Measurements from ENCODE around the gene PLCB1.

PLCB1 gene

DNA sequence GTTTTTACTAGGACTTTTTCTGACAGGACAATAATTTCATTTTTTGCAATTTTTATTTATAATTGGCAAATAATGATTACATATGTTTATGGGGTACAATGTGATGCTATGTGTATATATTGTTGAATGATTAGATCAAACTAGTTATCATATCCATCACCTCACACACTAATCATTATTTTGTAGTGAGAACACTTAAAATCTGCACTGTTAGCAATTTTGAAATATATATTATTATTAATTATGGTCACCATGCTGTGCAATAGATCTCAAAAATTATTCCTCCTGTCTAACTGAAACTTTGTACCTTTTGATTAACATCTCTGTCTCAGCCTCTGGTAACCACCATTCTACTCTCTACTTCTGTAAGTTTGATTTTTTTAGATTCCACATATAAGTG is 378.7 kb downstream of the PLCB1 start:
- H3K36me3 Mint-ChIP-seq: no peaks in the 10 kb centered on the region
- peaks cover 12% of the 10 kb centered on the region for H3K9me3 Mint-ChIP-seq
- H3K27ac Mint-ChIP-seq: no peak overlapping the region
- H3K4me1 Mint-ChIP-seq: no peaks in the 10 kb centered on the region
- no peaks in the 10 kb centered on the region for H3K27me3 Mint-ChIP-seq
- H3K4me3 Mint-ChIP-seq: no peak overlapping the region

DNA sequence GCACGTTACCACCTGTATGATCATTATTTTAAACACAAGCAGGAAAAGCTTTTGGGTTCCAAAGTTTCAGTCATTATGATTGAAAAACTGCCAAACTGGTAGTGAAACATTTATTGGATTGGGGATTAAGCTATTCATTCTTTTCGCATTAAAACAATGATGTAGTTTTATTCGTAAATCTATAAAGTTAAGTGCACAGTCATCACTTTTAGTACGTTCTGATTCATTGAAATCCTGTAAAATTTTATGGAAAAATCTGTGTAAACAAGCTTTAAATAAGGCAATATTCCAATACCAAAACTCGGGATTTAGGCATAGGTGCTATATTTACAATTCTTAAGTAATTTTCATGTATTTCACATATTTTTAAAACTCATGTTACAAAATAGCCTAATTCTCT is 379.9 kb downstream of the PLCB1 start:
- no peaks in the 10 kb centered on the region for H3K36me3 Mint-ChIP-seq
- no peaks in the 10 kb centered on the region for H3K4me1 Mint-ChIP-seq
- no peak overlapping the region for H3K27ac Mint-ChIP-seq
- peaks cover 9% of the 10 kb centered on the region for H3K9me3 Mint-ChIP-seq
- no peak overlapping the region for H3K4me3 Mint-ChIP-seq
- H3K27me3 Mint-ChIP-seq: no peaks in the 10 kb centered on the region

DNA sequence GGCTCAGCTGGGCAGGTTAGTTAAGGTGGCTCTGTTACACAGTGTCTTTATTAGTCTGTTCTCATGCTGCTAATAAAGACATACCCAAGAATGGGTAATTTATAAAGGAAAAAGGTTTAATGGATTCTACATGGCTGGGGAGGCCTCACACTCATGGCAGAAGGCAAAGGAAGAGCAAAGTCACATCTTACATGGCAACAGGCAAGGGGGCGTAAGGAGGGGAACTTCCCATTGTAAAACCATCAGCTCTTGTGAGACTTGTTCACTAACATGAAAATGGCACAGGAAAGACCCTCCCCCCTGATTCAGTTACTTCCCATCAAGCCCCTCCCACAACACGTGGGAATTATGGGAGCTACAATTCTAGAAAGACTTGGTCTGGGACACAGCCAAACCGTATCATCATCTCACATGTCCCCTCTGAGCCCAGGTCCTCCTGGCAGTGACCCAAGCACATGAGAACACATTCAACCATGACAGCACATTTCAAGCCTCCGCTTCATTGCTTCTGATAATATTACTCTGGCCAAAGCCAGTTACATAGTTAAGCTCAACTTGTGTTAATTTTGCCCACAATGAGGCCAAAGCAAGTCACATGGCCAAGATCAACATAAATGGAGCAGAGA is 383.9 kb downstream of the PLCB1 start:
- Mint-ChIP-seq H3K27ac (no peak overlapping the region), H3K4me3 (no peak overlapping the region), H3K9me3 (peaks cover 4% of the 10 kb centered on the region), H3K4me1 (no peaks in the 10 kb centered on the region), H3K27me3 (no peaks in the 10 kb centered on the region), H3K36me3 (no peaks in the 10 kb centered on the region)

DNA sequence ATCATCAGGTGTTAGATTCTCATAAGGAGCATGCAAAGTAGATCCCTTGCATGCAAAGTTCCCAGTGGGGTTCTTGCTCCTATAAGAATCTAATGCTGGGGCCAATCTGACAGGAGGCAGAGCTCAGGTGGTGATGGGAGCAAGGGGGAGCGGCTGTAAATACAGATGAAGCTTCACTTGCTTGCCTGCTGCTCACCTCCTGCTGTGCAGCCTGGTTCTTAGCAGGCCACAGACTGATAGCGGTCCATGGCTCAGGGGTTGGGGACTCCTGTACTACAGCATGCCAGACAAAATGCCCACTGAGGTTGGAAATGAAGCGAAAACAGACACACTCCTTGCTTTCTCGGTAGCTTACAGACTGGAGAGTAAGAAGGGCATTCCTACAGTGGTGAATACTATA is 386.8 kb downstream of the PLCB1 start:
- H3K9me3 Mint-ChIP-seq: peaks cover 4% of the 10 kb centered on the region
- no peak overlapping the region for H3K4me3 Mint-ChIP-seq
- H3K36me3 Mint-ChIP-seq: no peaks in the 10 kb centered on the region
- H3K27me3 Mint-ChIP-seq: no peaks in the 10 kb centered on the region
- H3K27ac Mint-ChIP-seq: no peak overlapping the region
- no peaks in the 10 kb centered on the region for H3K4me1 Mint-ChIP-seq

DNA sequence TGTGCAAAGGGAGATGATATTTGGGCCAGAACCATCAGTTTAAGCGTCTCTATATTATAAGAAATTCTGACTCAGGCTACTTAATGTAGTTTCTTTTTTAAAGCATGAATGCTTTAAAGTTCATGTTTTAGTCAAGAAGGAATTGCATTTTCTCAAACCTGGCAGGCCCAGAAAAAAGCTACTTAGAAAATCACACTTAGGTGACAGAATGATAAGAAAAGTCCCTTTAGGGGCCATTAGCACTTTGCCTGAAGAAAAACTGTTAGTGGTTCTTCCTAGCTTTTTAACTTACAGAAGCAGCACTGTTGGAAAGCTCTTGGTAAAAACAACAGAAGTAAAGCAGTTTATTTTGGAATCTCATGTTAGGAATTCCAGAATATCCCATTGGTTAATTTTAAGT is 387.8 kb downstream of the PLCB1 start:
- no peaks in the 10 kb centered on the region for H3K36me3 Mint-ChIP-seq
- H3K27me3 Mint-ChIP-seq: no peaks in the 10 kb centered on the region
- no peaks in the 10 kb centered on the region for H3K4me1 Mint-ChIP-seq
- peaks cover 4% of the 10 kb centered on the region for H3K9me3 Mint-ChIP-seq
- no peak overlapping the region for H3K4me3 Mint-ChIP-seq
- no peak overlapping the region for H3K27ac Mint-ChIP-seq

DNA sequence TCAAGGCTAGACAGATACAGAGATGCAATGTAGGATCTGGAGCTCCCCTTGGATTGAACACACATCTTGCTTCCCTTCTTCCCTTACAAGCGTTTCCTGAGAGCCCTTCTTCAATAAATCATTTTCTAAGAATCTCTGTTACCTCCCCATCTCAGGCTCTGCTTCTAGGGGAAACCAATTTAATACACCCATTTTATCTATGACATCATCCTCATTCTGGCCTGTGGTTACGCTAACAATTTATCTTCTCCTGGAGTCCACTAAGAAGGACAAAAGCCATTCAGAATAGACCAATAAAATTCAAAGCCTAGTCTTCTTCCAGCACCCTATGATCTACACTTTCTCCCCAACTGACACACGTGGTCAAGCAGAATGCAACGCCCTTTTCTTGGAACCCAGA is 390.1 kb downstream of the PLCB1 start:
- H3K27ac Mint-ChIP-seq: no peak overlapping the region
- H3K36me3 Mint-ChIP-seq: no peaks in the 10 kb centered on the region

DNA sequence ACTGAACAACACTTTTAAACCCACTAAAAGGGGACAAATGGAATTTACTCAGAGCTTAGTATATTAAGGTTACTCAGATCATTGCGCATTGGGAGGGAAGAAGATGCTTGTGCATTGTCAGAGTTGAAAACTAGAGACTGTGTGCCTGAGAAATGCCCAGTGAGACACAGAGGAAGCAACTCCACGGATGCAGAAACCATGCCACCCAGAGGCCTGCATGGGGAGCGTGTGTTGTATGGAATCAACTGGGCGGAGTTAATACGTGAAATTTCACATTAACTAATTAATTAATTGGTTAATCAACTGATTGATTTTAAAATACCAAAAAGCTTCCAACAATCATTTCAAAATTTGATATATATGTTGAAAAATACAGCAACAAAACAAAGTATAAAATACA is 391.6 kb downstream of the PLCB1 start:
- Mint-ChIP-seq H3K4me3 (no peak overlapping the region), H3K4me1 (no peaks in the 10 kb centered on the region), H3K36me3 (no peaks in the 10 kb centered on the region), H3K27ac (no peak overlapping the region), H3K27me3 (no peaks in the 10 kb centered on the region), H3K9me3 (no peaks in the 10 kb centered on the region)

More for the DNA sequence above, 390.1 kb downstream of the PLCB1 start:
- Mint-ChIP-seq H3K9me3 (no peaks in the 10 kb centered on the region), H3K27me3 (no peaks in the 10 kb centered on the region), H3K4me1 (no peaks in the 10 kb centered on the region), H3K4me3 (no peak overlapping the region)

DNA sequence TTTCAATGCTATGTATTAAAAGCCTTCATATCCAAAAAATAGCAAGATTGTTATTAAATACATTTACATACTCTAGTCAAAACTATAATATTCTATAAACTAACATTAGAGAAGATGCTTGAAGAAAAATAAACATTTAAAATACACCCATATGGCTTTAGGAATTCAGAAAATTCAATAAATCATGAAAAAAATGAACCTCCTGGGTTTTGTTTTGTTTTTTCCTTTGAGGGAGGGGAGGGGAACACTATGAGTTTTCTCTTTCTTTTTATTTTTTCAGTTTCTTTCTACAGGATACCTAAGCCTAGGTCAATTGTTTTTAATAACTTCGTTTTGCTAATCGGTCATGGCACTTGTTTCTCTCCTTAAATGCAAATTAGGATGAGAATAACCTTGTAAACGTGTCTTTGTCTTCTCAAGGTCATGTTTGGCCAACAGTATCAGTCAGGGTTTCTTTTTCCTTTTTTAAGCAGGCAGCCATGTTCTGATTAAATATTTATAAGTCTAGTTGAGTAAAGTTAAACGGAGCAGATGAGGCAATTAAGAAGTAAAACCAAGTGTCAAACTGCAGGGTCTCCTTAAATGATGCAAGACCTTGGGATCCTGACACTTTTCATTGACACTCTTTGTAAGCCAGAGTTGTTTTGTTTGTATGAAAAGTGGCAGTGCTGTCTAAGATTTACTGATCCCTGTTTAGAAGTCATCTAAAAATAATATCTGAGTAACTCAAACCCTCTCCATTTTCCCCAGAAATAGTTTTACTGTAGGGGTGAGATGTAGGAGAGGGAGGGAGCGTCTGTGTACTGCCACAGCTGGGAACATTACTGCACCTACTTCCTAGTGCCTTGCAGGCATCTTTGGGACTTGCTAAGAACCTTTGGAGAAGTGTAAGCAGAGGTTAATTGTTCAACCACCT is 392.3 kb downstream of the PLCB1 start:
- H3K9me3 Mint-ChIP-seq: no peaks in the 10 kb centered on the region
- H3K4me3 Mint-ChIP-seq: no peak overlapping the region
- H3K27ac Mint-ChIP-seq: no peak overlapping the region
- H3K4me1 Mint-ChIP-seq: no peaks in the 10 kb centered on the region
- H3K36me3 Mint-ChIP-seq: no peaks in the 10 kb centered on the region
- H3K27me3 Mint-ChIP-seq: no peaks in the 10 kb centered on the region

DNA sequence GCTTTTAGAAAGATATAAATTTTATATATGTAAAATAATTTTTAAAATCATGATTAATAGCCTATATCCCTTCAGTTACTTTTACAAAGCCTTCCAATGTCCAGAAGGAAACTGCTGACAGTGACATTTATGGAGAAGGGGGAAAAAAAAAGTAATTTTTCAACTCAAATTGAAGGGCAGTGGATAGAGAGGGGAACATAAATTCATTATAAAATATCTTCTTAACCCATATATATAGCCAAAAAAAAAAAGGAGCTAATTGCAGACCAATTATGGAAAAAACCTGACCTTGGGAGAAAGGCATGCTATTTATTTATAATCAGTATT is 392.9 kb downstream of the PLCB1 start:
- no peak overlapping the region for H3K27ac Mint-ChIP-seq
- no peak overlapping the region for H3K4me3 Mint-ChIP-seq
- no peaks in the 10 kb centered on the region for H3K36me3 Mint-ChIP-seq
- no peaks in the 10 kb centered on the region for H3K27me3 Mint-ChIP-seq
- no peaks in the 10 kb centered on the region for H3K9me3 Mint-ChIP-seq
- no peaks in the 10 kb centered on the region for H3K4me1 Mint-ChIP-seq

DNA sequence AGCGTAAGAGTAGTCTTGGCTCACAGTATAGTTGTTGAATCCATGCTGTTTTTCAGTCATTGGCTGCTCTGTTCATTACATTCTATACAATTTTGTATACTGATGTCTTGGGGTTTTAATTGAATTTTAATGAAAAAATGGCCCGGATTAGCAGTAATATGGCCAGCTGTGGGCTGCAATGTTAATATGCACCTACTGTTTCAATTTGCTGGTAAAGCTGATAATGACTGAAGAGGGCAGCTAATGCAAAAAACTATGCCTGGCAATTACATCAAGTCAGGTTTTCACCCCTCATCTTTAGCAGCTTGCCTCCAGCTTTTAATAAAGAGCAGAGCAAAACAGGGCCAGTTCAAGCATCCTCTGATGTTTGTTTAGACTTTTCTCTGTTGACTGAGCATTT is 394.5 kb downstream of the PLCB1 start:
- Mint-ChIP-seq H3K4me3 (no peak overlapping the region), H3K27ac (no peak overlapping the region), H3K36me3 (no peaks in the 10 kb centered on the region), H3K4me1 (no peaks in the 10 kb centered on the region), H3K9me3 (no peaks in the 10 kb centered on the region), H3K27me3 (no peaks in the 10 kb centered on the region)

DNA sequence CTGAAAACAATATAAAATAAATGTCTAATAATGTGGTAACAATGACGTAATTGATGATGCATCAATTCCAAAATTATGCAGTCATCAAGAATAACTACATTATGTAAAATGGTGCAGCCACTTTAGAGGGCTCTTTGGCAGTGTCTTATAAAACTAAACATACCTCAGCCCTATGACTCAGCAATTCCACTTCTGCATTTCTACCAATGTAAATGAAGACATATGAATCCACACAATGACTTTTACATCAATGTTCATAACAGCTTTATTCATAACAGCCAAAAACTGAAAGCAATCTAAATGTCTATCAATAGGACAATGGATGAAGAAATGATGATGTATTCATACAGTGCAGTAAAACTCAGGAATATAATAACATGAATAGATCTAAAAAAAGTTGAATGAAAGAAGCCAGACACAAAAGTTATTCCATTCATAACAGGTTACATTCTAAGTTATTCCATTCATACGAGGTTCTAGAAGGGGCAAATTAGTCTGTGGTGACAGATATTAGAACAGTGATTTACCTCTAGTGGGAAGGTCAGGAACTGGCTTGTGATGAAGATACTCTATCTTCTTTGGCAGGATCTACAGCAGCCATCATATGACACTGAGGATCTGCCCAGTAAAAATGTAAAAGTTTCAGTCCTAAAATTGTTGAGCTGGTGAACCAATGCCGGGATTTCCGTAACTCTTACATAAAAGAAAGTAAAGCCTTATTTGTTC is 396.1 kb downstream of the PLCB1 start:
- Mint-ChIP-seq H3K4me3 (no peak overlapping the region), H3K4me1 (no peaks in the 10 kb centered on the region), H3K27ac (no peak overlapping the region), H3K36me3 (no peaks in the 10 kb centered on the region), H3K9me3 (no peaks in the 10 kb centered on the region), H3K27me3 (no peaks in the 10 kb centered on the region)

DNA sequence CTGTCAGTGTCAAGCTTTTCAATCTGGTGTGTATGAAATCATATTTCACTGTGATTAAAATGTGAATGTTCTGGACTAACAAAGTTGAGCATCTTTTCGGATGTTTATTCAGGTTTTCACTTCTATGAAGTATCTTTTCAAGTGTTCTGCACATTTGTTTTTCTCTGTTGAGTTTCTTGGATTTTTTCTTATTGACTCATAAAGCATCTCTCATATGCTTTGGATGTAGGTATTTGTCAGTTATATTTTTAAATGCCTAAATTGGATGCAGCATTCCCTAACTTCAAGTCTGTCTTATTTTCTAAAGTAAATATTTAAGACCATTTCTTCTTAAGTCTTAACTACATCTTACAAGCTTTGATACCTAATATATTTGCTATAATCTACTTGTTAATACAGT is 398.0 kb downstream of the PLCB1 start:
- no peaks in the 10 kb centered on the region for H3K4me1 Mint-ChIP-seq
- no peak overlapping the region for H3K27ac Mint-ChIP-seq
- H3K9me3 Mint-ChIP-seq: no peaks in the 10 kb centered on the region
- H3K36me3 Mint-ChIP-seq: no peaks in the 10 kb centered on the region
- no peak overlapping the region for H3K4me3 Mint-ChIP-seq
- no peaks in the 10 kb centered on the region for H3K27me3 Mint-ChIP-seq

DNA sequence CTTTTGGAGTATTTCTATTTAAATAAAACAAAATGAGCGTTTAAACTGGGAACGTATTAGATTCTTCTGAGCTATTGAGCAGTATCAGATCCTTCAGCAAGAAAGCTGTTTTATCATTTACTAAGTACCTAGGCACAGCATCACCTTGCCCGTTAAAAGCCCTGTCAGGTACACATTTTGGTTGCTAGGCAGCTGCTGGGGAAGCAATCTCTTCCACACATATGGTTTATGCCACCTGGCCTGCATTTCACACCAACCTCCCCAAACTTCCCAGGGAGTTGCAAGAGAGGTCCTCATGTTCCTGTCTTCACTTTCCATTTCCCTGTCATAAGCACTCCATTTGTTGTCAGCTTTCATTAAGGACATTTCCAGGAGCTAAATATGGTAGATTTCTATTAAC is 400.1 kb downstream of the PLCB1 start:
- Mint-ChIP-seq H3K36me3 (no peaks in the 10 kb centered on the region), H3K27me3 (no peaks in the 10 kb centered on the region), H3K4me1 (no peaks in the 10 kb centered on the region), H3K9me3 (no peaks in the 10 kb centered on the region), H3K27ac (no peak overlapping the region), H3K4me3 (no peak overlapping the region)

DNA sequence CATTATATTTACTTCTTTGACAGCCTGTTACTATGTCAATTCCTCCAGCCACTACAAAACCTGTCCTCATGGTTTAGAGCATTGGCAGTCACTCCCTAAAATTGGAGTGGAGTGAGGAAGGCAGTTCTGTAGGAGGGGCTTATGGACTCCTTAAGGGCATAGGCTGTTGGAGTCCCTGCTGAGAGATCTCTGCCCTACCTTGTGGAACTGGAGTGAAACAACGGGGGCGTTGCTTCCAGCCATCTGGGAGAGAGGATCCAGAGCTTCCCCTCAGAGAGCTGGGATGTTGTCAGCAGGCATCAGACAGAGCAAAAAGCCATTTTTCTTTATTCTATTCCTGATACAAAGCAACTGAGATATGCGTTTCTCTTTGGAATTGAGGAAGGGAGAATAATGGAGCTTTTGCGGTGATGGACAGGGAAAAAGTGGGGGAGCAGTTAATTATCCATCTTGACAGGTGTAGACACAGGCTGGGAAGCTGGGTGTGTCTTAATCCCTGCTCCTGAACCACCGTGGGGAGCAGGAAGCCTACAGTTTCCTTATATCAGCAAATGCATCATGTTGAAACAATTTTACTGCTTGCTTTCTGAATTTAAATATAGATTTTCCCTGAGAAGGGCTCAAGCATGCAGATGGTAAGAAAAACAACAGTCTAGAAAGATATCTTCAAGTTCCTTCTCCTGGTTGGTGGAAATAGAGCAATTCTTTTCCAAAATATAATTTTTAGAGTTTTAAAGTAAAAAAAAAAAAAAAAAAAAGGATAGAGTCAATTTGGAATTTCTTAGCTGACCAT is 402.5 kb downstream of the PLCB1 start:
- H3K27me3 Mint-ChIP-seq: no peaks in the 10 kb centered on the region
- H3K36me3 Mint-ChIP-seq: no peaks in the 10 kb centered on the region
- H3K9me3 Mint-ChIP-seq: no peaks in the 10 kb centered on the region
- no peak overlapping the region for H3K4me3 Mint-ChIP-seq
- no peak overlapping the region for H3K27ac Mint-ChIP-seq
- no peaks in the 10 kb centered on the region for H3K4me1 Mint-ChIP-seq

DNA sequence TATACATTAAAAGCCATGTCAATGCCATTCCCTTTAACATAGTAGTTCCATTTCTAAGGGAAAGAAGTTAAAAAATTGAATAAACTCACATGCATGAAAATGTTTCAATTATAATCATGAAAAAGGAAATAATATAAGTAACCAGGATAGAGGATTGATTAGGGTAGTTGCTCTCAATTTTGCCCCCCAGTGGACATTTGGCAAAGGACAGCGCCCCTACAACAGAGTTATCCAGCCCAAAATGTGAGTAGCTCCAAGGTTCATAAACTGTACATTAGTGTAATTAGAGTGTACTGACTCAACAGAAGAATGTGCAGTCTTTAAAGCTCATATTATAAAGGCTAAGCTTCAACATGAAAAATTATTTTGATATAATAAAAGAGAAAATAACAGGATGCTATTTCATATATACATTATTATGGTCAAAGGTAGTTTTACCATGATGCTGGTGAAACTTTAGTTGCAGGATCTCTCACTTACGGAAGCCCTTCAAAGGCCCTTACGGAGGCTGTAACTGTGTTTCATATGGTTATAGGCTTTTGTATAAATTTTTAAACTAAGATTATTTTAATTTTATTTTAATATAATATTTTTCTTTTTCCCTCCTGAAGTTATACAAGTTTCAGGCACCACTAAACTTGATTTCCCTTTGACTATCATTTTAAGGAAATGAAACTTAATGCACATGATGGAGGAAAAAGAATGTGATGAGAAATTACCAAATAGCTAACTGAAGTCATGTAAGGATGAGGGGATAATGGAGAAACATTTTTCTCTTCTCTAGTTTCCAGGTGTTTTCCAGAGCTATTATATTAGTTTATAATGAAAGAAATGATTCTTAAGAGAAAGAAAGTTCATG is 403.6 kb downstream of the PLCB1 start:
- no peaks in the 10 kb centered on the region for H3K36me3 Mint-ChIP-seq
- no peaks in the 10 kb centered on the region for H3K4me1 Mint-ChIP-seq
- H3K9me3 Mint-ChIP-seq: no peaks in the 10 kb centered on the region
- H3K4me3 Mint-ChIP-seq: no peak overlapping the region
- no peak overlapping the region for H3K27ac Mint-ChIP-seq
- H3K27me3 Mint-ChIP-seq: no peaks in the 10 kb centered on the region
